Midbrain (tissue), 1 donor: ENCODE data around the gene HPD.
A peak's percentile ranks its signal among the peaks of the same experiment; 100 is the strongest.
"Not testable (repeated sequence)": the region's sequence is repeated elsewhere in the genome, so short reads cannot be mapped to it uniquely, and the experiment has no call there.

Source experiments
- DNase-seq: peaks from one replicate; lab custom pipeline; 2025; lab: John Stamatoyannopoulos, UW

The HPD gene

DNA sequence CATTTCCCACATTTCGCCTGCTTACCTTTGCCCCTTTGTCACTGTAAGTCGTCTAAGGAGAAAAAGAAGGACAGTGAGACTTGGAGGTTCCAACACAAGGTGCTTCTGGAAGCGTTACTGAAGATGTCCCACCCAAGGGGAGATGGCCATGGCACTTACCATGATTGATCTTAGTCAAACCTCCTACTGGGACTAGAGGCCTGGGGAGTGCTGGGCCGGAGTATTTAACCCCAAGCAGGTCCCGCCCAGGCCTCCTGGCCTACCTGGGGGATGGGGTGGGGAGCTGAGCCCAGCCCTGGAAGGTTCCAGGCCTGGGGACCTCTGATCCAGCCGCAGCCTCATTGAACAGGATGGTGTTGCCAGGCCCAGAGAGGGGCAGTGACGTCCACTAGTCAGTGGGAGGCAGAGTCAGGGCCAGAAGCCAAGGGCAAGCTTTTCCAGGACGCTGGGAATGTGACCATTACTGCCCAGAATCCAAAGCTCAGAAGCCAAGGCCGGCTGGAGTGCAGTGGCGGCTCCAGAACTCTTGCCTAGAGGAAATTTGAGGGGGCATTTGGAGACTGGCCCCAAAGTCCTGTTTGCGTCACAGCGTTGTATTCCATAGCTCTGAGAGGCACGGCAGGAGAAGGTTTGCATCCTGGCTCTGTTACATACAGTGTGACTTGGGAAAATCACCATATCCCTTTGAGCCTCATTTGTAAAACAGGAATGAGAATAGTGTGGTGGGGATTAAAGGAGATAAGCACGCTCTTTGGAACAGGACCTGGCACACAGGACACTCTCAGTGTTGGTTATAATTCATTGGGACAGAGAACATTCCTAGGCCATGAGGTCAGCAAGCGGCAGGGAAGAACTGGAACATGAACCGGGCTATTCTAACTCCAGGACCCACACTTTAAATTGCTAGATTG, at the start of gene HPD:
TSS of gene HPD (minus strand) at position 198 of the 911 bp plus-strand sequence. CDS start at position 162, 36 bp downstream.
- DNase-seq = peak; percentile 40

DNA sequence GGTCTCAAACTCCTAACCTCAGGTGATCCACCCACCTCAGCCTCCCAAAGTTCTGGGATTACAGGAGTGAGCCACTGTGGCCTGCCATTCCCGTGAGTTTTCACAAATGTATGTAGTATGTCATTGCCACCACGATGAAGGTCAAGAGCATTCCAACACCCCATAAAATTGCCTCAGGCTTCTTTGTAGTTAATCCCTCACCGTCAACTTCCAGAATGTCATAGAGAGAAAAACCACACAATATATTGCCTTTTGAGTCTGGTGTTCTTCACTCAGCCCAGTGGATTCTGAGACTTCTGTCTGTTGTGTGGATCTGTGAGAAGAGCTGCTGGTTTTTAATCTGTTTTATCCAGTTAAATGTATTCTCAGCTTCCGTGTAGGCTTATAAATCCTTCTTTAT, 47.1 kb upstream of the HPD start:
- DNase-seq = no peak

DNA sequence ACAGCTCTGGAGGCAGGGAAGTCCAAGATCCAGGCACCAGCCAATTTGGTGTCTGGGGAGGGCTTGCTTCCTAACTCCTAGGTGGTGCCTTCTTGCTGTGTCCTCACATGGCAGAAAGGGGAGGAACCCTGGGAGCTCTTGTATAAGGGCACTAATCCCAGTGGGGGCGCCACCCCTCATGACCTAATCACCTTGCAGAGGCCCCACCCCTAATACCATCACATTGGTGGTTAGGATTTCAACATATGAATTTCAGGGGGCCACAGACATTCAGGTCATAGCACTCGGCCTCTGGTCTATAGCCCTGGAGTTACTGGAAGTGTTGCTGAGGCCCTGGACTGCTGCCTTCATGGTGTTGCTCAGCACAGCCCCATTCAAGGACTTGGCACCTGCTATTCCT, 44.5 kb upstream of the HPD start:
- DNase-seq = no peak

DNA sequence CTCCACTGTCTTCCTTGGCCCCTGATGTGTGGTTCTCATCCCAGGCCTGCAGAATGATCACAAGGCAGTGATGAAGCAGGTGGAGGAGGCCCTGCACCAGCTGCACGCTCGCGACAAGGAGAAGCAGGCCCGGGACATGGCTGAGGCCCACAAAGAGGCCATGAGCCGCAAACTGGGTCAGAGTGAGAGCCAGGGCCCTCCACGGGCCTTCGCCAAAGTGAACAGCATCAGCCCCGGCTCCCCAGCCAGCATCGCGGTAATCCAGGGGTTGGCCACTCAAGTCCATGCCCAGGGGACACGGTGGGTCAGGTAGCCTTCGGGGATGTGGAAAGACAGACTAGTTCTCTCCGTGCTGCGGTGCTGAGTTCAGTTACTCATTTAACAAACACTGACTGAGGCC, 40.9 kb upstream of the HPD start:
- DNase-seq = no peak

DNA sequence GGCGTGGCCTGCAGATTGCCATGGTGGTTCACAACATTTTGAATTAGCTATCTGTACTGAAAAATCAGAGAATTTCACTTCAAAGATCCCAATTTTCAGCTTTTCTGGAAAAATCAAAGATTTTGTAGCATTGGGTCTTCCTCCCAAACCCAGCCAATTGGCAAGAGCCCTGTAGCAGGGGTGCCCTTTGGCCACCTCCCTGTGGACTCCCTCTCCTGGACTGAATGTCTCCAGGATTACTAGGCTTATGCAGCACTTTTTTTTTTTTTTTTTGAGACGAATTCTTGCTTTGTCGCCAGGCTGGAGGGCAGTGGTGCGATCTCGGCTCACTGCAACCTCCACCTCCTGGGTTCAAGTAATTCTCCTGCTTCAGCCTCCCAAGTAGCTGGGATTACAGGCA, 39.6 kb upstream of the HPD start:
- DNase-seq = no peak

DNA sequence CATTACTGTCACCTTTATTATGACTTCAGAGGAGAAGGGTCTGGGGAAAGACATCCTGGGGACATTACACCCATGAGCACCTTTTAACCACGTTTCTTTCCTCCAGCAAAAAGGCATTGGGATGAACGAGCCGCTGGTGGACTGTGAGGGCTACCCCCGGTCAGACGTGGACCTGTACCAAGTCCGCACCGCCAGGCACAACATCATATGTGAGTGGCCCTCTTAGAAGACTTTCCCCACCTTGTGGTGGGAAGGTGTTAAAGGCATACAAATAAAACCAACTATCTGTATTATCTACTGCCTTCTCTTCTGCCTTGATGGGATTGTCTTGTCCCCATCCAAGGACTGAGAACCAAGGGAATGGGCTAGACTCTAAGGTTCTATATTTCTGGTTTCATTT, 36.0 kb upstream of the HPD start:
- DNase-seq = no peak

DNA sequence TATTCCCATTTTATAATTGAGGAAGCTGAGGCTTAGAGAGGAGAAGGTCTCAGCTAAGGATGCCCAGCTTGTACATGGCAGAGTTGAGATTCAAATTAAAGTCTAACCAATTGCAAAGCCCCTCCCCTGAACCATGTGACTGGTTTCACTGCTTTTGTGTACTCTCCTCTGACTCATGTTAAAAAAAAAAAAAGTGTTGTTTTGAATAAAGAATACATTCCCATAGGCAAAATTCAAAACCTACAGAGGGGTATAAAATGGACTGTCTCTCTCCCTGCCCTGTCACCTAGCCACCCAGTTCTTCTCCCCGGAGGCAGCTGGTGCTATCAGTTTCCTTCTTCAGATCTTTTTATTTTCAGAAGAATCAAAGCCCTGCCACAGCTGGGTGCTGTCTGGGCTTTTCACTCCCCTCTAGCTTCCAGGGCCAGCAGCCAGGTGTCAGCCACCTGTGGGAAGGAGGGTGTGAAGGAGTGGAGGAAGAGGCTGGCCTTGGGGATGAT, 35.4 kb upstream of the HPD start:
- no peak for DNase-seq

DNA sequence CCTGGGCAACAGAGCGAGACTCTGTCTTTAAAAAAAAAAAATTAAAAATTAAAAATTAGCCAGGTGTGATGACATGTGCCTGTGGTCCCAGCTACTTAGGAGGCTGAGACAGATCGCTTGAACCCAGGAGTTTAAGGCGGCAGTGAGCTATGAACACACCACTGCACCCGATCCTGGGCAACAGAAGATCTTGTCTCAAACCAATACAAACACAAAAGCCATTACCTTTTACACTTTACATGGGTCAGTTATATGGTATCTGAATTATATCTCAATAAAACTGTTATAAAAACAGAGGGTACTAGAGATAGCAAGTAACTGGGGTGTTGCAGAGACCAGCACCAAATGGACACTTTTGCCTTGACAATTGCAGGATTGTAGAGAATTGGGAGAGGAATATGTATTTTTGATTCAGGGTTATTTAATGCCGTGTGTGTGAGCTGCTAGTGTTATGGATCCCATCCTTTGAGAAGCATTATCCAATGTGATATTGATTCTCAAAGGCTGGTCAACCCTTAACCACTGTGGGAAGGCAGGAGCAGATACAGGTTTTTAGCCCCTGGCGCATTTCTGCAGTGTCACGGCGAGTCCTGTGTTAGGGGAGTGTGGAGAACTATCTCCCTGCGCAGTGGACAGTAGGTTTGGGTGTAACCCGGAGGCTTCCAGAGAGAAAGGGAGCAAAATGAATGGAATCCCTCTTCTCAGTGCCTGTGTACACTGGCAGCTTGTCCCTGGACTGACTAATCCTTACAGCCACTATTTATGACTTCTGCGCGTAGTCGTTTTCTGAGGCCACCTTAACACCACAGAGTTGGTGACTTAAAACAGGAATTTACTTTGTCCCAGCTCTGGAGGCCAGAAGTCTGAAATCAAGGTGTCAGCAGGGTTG, 34.3 kb upstream of the HPD start:
- DNase-seq = no peak

DNA sequence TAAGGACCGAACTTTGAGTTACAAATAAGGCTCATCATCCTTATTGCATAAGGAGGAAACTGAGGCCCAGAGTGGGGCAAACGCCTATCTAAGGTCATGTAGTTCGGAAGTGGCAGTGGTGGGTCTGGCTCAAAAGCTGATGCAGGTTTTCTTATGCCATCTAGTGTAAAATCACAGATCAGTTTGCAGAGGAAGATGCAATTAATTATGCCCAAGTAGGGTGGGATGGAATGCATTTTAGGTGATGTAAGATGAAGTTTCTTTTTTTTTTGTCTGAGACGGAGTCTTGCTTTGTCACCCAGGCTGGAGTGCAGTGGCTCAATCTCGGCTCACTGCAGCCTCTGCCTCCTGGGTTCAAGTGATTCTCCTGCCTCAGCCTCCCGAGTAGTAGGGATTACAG, 31.0 kb upstream of the HPD start:
- not testable (repeated sequence) for DNase-seq

DNA sequence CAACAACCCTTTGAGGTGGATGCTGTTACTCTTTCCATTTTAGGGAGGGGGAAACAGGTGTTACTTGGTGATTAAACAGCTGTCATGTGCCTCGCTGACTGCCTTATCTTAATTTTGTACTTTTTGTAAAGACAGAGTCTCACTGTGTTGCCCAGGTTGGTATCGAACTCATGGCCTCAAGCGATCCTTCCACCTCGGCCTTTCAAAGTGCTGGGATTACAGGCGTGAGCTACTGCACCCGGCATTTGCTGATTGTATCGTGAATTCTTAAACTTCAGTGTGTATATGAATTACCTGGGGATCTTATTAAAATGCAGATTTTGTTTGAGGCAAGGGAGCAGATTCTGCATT, 30.6 kb upstream of the HPD start:
- no peak for DNase-seq

DNA sequence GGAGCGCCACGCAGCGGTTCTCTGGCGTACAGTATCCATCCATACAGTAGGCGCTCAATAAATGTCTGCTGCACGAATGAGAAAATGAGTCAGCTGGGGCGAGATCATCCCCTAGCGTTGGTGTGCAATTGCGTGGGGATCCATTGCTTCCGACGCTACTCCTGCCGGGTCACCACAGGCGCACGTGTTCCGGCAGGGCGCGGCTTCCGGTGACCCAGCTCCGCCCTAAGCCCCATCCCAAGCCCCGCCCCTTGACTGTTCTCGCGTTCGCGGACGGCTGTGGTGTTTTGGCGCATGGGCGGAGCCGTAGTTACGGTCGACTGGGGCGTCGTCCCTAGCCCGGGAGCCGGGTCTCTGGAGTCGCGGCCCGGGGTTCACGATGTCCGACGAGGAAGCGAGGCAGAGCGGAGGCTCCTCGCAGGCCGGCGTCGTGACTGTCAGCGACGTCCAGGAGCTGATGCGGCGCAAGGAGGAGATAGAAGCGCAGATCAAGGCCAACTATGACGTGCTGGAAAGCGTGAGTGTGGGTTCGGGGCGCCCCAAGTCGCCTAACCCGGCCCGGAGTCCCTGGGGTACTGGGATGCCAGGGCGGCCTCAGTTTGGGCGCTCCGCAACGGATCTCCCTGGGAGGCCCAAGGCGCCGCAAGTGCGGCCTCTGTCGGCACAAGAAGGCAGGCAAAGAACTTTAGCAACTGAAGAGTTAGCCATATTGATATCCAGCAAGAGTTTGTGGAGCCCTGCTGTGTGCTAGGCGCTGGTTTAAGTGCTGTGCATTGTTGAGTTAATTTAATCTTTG, 30.0 kb upstream of the HPD start, which contains the start of gene PSMD9:
TSS of gene PSMD9 (plus strand) at position 313 of the 796 bp plus-strand sequence. CDS start at position 380, 67 bp downstream.
- DNase-seq = peak; percentile 97

DNA sequence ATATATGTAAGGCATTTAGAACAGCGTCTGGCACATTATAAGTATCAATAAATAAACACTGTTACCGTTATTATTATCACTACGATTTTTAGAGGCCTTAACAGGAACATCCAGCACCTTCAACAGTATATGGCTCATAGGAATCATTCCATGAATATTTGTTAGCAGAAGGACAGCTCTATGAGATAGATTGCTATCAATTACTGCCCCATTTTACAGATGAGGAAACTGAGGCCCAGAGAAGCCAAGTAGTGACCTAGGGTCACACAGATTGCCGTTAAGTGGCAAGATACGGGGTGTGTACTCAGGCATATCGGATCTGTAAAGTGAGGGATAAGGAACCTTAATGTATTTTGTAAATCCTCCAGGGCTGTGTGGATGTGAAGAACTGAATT, 29.4 kb upstream of the HPD start:
- no peak for DNase-seq

DNA sequence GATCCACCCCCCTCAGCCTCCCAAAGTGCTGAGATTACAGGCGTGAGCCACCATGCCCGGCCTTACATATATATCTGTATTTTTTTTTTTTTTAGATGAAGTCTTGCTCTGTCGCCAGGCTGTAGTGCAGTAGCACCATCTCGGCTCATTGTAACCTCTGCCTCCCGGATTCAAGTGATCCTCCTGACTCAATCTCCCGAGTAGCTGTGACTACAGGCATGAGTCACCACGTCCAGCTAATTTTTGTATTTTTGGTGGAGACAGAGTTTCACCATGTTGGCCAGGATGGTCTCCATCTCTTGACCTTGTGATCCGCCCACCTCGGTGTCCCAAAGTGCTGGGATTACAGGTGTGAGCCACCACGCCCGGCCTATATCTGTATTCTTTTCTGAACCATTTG, 26.5 kb upstream of the HPD start:
- DNase-seq = not testable (repeated sequence)

DNA sequence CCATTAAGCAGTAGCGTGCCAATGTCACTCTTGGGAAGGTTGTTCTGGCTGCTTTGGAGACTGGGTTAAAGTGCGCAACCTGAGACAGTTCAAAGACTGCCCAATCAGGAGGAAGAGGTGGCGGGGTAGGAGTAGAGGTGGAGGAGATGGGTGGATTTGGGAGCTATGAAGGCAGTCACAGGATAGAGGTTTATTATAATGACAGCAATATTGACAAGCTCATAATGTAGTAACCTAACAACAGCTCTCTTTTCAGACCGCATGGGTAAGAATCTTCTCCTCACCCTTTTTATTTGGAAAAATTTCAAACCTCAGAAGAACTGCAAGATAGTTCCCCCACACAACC, 24.6 kb upstream of the HPD start:
- no peak for DNase-seq

DNA sequence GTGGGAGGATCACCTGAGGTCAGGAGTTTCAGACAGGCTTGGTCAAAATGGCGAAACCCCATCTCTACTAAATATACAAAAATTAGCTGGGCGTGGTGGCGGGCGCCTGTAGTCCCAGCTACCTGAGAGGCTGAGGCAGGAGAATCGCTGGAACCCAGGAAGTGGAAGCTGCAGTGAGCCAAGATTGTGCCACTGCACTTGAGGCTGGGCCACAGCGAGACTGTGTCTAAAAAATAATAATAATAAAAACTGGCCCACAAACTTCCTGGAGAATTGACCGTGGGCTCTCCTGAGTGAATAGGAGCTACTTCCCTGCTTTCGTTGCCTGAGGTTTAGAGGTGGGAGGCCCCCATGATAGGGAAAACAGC, 17.4 kb upstream of the HPD start:
- not testable (repeated sequence) for DNase-seq

DNA sequence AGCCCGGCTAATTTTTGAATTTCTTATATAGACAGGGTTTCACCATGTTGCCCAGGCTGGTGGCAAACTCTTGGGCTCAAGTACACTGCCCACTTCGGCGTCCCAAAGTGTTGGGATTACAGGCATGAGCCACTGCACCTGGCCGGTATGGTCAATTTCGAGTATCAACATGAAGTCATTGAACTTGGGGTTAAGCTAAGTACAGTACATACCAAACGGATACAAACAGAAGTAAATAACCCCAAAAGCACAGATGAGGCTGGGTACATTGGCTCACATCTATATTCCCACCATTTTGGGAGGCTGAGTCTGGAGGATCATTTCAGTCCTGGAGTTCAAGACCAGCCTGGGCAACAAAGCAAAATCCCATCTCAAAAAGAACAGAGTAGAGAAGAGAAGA, 16.9 kb upstream of the HPD start:
- no peak for DNase-seq

DNA sequence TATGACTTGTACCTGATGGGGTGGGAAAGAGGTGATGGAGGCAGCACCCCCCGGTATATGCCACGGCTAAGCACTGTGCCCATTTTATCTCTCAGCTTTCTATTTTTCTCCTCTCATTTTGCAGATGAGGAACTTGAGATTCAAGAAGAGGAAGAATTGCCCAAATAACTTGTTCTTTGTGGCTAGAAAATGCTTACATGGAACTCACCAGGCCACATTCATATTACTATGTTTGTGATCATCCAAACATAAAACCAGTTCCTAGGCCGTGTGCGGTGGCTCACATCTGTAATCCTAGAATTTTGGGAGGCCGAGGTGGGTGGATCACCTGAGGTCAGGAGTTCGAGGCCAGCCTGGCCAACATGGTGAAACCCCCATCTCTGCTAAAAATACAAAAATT, 15.4 kb upstream of the HPD start:
- no peak for DNase-seq

DNA sequence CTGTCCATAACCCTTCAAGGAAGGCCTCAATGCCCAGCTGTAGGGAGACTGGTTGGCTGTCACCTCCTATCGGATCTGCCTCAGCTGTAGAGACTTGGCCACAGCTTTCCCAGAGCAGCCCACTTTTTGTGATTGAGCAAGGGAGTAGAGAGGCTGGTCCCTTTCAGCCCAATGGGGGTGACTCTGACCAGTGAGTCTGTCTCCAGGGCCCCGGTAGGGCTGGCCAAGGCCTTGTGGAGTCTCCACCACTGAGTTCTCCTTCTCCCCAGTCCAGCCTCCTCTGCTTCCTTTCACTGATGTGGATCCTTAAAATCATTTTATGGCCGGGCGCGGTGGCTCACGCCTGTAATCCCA, 14.5 kb upstream of the HPD start:
- DNase-seq = no peak

DNA sequence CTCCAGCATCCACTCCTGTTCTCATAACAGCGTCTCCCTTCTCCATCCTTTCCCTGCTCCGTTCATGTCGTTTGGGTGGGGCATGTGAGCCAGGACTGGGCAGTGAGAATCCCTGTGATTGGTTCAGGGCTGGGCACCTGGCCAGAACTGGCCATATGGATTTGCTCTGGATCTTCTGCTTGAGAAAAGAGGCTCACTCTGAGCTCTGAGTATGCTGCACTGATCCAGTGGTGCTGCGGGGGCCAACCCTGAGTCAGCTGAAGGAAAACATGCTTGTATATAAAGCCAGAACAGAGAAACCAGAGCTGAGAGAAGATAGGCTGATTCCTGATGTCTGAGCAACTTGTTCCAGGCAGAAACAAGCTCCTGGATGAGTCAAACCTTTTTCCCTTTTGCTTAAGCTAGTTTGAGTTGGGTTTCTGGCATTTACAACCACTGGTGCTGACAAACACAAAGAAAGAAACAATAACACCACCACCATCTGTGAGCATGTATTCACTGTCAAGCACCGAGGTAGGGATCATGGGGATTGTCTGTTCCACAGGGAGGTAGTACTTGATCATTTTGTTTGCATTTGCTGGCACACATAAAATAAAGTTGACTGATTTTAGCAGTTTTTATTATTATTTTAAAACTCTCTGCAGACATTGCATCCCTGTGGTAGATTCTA, 14.0 kb upstream of the HPD start:
- DNase-seq = no peak

DNA sequence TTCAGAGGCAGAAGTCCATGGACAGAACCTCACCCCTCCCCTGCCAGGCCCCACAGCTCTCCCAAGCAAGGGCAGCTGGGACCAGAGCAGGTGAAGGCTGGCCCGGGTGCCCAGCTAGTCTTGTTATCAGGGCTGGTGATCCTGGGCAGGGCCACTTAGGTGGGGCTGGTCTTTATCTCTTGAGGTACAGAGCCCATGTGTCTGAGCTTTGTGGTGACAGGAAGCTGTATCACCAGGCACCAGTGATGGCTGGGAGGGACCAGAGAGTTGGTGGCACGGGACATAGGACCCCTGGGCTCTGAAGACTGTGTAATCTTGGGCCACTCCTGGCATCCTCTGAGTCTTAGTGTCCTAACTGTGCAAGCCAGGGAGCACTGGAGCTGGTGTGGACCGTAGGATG, 12.8 kb upstream of the HPD start:
- DNase-seq = no peak

DNA sequence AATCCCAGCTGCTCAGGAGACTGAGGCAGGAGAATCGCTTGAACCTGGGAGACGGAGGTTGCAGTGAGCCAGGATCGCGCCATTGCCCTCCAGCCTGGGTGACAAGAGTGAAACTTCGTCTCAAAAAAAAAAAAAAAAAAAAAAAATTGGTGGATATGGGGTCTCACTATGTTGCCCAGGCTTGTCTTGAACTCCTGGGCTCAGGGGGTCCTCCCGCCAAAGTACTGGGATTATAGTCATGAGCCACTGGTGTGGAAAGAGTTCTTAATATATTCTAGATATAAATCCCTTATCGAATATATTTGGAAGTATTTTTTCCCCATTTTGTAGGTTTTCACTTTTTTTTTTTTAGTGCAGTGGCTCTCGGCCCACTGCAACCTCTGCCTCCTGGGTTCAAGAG, 10.6 kb upstream of the HPD start:
- DNase-seq = not testable (repeated sequence)

DNA sequence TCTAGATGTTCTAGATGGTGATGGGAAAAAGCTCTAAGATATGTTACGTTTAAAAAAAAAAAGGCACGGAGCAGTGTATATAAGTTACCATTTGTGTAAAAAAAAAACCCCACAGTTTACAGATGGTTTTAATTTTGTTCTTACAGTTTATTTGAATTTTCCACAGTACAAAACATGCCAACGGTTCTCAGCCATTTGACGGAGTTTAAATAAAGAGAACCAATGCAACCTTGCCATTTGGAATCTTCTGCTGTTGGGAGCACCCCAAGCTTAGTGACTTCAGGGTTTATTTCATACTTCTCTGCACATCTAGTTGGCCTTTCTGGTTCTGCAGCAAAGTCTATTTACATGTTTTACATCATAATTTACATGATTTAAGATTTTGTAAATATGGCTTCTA, 7.7 kb upstream of the HPD start:
- DNase-seq = no peak
